HG02840 (cell line): ENCODE results near the gene SIM1.

Experiments used
- ATAC-seq: cut with Tn5 transposase; IDR thresholded peaks from one replicate; pipeline ENCODE4 v1.9.1; 2021; ENCODE audit warnings: mild to moderate bottlenecking, moderate library complexity, moderate number of reproducible peaks; ENCODE audit not compliant: unreplicated experiment, low FRiP score

The SIM1 gene

DNA sequence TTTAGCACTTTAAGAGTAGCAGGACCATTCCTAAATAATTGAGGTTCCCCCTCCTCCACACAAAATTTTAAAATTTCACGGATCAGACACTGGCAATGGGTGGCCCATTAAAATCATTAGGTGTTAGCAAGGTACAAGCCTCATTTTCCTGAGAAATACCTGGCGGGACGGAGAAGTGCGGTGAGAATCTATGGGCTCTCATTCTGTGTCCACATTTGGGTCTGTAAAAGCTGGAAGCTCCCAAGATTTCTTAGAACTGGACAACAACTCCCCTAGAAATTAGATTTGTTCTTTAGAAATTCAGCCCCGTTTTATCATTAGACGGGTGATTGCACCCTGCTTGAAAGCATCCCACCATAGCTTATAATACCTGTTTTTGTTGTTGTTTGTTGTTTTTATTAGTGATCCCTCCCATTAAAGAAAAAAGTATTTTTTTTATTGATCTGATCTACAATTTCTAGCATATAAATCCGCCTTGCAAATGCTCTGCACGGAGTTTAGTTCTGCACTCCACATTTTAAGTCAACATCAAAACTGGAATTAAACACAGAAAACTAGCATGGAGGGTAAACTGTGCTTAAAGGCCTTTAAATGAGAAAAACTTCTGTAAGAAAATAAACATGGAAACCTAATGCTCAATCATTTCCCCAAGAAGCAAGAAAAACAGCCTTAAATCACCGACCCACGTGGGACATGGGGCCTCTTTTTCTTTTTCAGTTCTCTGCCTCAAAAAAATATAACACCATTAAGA is 5.7 kb downstream of the SIM1 start:
- ATAC-seq = no peak

DNA sequence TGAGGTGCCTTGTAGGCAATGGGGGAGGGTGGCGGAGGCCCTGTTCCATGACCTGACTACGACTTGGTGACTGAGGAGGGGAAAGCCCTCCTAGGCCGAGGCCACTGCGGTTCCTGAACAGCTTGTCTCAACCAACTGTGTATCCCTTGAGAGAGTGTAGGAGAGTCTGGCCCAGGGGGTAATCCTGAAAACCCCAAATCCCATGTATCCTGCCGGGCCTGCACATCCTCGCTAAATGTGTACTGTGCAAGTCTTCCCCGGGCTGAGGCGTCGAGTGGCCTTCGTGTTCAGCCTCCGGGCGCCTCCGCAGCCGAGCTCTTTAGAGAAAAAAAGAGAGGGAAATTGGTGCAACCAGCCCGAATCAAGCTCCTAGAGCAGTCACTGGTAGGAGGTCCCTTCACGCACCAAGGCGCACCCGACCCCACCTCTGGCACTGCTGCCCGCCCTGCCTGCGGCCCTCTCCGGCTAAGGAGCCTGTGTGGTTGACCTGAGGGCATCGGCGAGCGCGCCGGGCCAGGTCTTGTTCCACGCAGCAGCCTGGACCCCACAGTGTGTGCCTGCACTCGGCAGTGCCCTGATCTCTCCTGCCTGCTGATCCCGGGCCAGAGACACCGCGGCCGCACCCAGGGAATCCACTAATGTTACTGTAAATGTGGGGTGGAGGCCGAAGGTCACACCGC is 7.3 kb downstream of the SIM1 start:
- ATAC-seq = no peak

DNA sequence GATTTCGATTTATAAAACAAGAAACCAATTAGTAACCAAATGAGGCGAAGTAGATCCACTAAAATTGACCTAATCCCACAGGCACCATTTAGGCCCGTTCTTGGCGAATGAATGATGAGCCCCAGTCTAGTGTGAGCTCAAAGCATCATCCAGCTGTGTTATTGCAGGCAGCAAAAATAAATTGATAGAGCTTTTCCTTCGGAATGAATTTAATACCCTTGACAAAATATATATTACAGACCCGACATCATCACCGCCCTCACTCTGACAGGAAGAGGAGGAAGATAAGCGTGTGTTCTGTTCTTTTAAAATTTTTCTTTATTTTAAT is 7.8 kb downstream of the SIM1 start:
- ATAC-seq = no peak

GRCh38 chr6:100456141-100456907 is 8.4 kb downstream of the SIM1 start:
- no peak for ATAC-seq

DNA sequence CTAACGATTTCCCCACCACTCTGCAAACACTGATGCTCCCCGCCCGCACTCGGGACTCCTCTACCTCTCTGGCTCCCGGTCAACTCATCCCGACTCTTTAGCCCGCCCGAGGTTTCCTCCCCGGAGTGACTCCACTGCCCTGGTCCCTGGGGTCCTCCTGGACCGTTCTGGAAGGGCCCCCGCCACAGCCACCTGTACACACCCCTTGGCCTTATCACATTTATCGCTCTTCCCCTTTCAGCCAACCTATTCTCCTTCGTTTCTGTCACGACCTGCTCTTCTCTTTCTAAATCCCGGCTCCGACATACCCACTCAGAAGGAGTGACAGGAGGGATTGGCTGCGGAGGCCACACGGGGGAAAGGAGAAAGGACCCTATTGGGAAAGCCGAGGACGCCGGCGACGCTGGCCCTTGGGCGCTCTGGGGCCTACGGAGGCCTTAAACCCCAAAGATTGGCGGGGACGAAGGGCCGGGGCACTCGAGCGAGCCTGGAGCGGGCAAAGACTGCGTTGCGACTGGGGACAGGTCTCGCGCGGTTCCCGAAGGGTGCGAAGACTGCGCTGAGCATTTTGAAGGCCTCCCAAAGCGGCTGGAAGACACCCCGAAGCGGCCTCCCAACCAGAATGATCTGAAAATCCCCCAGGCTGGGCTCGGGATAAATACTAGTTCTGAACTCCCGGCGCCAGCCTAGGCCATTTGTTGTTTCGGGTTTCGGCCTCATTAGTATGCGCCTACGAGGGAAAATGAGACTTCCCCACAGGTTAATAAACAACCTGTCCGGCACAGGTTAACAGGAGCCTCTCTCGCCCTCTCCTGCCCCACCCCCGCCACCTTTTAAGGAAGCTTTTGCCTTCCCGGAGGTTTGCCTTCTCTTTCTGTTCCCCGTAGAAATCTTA is 9.2 kb downstream of the SIM1 start:
- no peak for ATAC-seq

GRCh38 chr6:100454551-100455229 is 10.0 kb downstream of the SIM1 start:
- ATAC-seq = no peak

DNA sequence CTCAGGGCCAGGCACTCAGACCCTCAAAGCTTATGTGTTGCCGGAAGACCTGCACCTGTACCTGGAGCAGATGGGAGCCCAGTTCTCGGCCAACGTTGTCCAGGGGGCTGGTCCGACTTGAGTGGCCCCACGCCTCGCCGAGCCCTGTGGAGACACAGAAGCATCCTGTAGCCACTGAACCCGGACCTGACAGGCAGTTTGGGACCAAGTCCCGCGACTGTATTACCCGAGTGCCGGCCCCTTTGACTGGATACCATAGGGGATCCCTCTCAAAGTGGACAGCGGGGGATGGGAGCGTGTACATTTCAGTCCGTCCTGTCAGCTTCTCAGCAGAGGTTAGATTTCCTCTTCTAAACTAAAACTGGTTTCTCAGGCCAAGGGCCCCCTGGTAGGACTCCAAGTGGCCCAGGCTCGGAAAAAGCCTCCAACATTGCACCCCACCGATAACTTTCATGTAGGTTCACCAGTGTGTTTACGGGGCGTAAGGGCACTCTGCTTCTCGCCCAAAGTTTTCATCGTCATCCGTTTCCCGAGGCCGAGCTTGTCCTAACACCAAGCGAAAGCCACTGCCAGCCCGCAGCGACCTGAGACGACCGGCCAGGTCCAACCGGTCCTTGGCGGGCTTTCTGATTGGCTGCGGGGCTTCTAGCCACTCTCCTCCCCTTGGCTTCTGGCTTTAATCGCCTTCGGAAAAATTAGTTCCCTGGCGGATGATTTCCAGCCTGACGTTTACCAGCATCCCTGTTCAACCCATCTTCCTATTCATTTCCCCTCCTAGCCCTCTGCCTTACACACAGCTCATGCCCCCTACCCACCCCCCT is 10.8 kb downstream of the SIM1 start:
- no peak for ATAC-seq

GRCh38 chr6:100452998-100453397 is 11.7 kb downstream of the SIM1 start:
- ATAC-seq = no peak

- no peak for ATAC-seq
Observed at GRCh38 chr6:100451577-100451976, 13.1 kb downstream of the SIM1 start.

GRCh38 chr6:100449239-100449691 is 15.5 kb downstream of the SIM1 start:
- no peak for ATAC-seq

GRCh38 chr6:100447900-100448748 is 16.6 kb downstream of the SIM1 start:
- no peak for ATAC-seq

GRCh38 chr6:100447081-100447899 is 17.4 kb downstream of the SIM1 start:
- no peak for ATAC-seq

DNA sequence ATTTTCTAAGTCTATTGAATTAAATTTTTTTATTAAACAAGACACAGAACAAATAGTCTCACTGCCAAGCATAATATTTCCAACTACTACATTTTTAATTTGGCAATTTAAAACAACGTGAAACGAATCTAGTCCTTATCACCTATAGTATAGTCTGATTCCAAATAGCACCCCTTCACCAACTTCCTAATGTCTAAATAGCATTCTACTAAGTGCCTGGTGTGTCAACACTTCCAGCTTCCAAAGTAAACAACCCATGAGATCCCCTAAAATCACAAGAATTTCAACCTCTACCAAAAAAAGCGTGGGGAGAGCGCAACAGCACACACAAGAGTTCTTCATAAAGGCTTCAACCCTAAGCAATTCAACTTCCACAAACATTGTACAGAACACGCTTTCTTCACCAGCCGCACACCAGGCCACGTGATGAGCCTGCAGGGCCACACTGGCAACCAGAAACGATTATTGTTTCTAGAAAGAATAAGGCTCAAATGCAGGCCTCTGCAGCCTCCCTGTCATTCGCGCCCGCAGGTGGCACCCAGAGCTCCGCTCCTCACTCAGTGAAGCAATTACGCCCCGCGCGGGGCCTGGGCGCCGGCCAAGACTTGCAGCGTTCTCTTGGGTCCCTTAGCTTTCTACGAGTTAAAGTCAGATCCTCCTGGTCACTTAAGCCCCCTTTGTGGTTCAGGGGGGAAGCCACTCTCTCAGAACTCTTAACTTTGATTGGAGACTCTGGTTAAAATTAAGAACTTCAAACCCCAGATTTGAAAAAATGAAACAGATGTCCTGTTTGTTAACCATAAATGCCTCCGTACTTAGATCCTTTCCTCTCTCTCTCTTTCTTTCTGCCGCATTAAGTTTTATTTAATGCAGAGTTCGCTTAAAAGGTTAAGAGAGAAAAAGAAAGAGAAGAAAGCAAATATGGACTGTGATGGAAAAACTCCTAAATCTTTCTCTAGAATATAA is 18.3 kb downstream of the SIM1 start:
- no peak for ATAC-seq

GRCh38 chr6:100445512-100445911 is 19.2 kb downstream of the SIM1 start:
- no peak for ATAC-seq

GRCh38 chr6:100440935-100441334 is 23.8 kb downstream of the SIM1 start:
- no peak for ATAC-seq

DNA sequence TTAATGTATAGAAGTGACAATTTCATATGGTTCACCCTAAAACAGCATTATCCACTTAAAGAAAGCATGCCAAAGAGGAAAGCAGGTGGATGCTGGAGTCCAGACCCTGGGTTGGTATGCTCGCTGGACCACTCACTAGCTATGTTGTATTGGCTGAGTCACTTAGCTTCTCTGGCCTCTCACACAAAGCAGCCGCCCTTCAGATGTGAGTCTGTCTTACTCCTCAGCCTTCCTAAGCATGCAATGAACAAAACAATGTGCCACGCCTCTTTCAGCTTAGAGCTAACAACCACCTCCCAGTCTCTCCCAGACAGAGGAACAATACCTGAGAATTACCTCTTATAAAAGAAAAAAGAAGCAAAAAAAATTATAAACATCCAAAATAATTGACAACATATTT is 29.4 kb downstream of the SIM1 start:
- ATAC-seq = no peak
